HG03139 (cell line): ENCODE measurements around the gene TBC1D10A.
A peak's percentile ranks its signal among the peaks of the same experiment; 100 is the strongest.
"Not testable (repeated sequence)": the region's sequence is repeated elsewhere in the genome, so short reads cannot be mapped to it uniquely, and the experiment has no call there.

ENCODE experiments used
- ATAC-seq: cut with Tn5 transposase; IDR thresholded peaks from one replicate; pipeline ENCODE4 v1.9.1; 2021; ENCODE audit not compliant: unreplicated experiment

The TBC1D10A gene

GRCh38 chr22:30348404-30348803 is 21.7 kb upstream of the TBC1D10A start:
- no peak for ATAC-seq

GRCh38 chr22:30347255-30347892 is 20.6 kb upstream of the TBC1D10A start:
- no peak for ATAC-seq

- ATAC-seq: no peak
Observed at GRCh38 chr22:30344447-30345200, 17.9 kb upstream of the TBC1D10A start.

GRCh38 chr22:30340911-30341685 is 14.4 kb upstream of the TBC1D10A start:
- ATAC-seq: no peak

- no peak for ATAC-seq
Observed at GRCh38 chr22:30338802-30339201, 12.1 kb upstream of the TBC1D10A start.

- ATAC-seq: not testable (repeated sequence)
Observed at GRCh38 chr22:30338341-30338740, 11.6 kb upstream of the TBC1D10A start.

- ATAC-seq: no peak
Observed at GRCh38 chr22:30337461-30337778, 10.7 kb upstream of the TBC1D10A start.

GRCh38 chr22:30336752-30337460 is 10.2 kb upstream of the TBC1D10A start:
- no peak for ATAC-seq

- ATAC-seq: no peak
Observed at GRCh38 chr22:30335236-30335635, 8.5 kb upstream of the TBC1D10A start.

- no peak for ATAC-seq
Observed at GRCh38 chr22:30334646-30335045, 7.9 kb upstream of the TBC1D10A start.

- ATAC-seq: no peak
Observed at GRCh38 chr22:30333707-30334087, 7.0 kb upstream of the TBC1D10A start.

- no peak for ATAC-seq
Observed at GRCh38 chr22:30332994-30333706, 6.4 kb upstream of the TBC1D10A start.

GRCh38 chr22:30332551-30332950 is 5.8 kb upstream of the TBC1D10A start:
- ATAC-seq: no peak

- ATAC-seq: no peak
Observed at GRCh38 chr22:30328466-30329049, 1.8 kb upstream of the TBC1D10A start.

GRCh38 chr22:30327864-30328345 is 1.2 kb upstream of the TBC1D10A start:
- no peak for ATAC-seq

GRCh38 chr22:30326255-30326705 is 461 bp downstream of the TBC1D10A start:
- peak; percentile 25 for ATAC-seq

- ATAC-seq: no peak
Observed at GRCh38 chr22:30325724-30326254, 952 bp downstream of the TBC1D10A start.

GRCh38 chr22:30325065-30325720 is 1.5 kb downstream of the TBC1D10A start:
- ATAC-seq: no peak

- ATAC-seq: no peak
Observed at GRCh38 chr22:30324014-30324730, 2.6 kb downstream of the TBC1D10A start.
